Astrocyte of the spinal cord (primary cell): Measurements from ENCODE around the gene LZTS2.
A peak's percentile ranks its signal among the peaks of the same experiment; 100 is the strongest.

Experiments used
- DNase-seq: peaks from one replicate; pipeline ENCODE4 v3.0.0; 2011; ENCODE audit warnings: low read depth, low spot score
- H3K4me3 ChIP-seq: 2 replicates; pipeline ENCODE4 v1.5.1; 2011; ENCODE audit warnings: low read depth, mild to moderate bottlenecking, low read length, moderate library complexity
- in situ Hi-C: cut with HindIII; loops from 2 replicates; pipeline ENCODE4 v1.10.0; 2017; ENCODE audit warnings: low sequenced_read_pairs
- TF ChIP-seq, protein P1 (sequence below): IDR thresholded peaks from 2 replicates; pipeline ENCODE4 v1.5.1; 2012; ENCODE audit warnings: low read depth, mild to moderate bottlenecking, low read length, inconsistent platforms

The LZTS2 gene

DNA sequence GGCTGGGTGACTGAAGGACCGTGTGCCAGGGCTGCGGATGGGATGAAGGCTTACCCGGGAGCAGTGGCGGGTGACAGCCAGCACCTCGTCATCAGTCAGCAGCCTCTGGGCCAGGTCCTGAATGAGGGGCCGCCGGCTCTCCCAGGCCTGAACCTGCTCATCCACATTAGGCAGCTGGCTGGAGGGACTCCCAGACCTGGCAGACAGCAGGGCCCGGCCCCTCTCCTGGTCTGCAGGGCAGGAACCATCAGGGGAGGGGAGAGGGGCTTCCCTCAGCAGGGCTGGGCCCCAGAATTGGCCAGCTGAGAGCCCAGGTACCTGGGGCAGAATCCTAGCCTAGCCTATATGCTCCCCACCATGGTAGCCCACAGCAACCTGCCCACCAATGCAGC is 16.0 kb downstream of the LZTS2 start:
- in situ Hi-C loops: no loop called here
- H3K4me3 ChIP-seq: no peak overlapping the region
- DNase-seq: no peak
- TF ChIP-seq, protein P1, sequence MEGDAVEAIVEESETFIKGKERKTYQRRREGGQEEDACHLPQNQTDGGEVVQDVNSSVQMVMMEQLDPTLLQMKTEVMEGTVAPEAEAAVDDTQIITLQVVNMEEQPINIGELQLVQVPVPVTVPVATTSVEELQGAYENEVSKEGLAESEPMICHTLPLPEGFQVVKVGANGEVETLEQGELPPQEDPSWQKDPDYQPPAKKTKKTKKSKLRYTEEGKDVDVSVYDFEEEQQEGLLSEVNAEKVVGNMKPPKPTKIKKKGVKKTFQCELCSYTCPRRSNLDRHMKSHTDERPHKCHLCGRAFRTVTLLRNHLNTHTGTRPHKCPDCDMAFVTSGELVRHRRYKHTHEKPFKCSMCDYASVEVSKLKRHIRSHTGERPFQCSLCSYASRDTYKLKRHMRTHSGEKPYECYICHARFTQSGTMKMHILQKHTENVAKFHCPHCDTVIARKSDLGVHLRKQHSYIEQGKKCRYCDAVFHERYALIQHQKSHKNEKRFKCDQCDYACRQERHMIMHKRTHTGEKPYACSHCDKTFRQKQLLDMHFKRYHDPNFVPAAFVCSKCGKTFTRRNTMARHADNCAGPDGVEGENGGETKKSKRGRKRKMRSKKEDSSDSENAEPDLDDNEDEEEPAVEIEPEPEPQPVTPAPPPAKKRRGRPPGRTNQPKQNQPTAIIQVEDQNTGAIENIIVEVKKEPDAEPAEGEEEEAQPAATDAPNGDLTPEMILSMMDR: no peak

GRCh38 chr10:101016814-101017213 is 17.2 kb downstream of the LZTS2 start:
- in situ Hi-C loops: no loop called here
- DNase-seq: no peak
- no peak overlapping the region for H3K4me3 ChIP-seq
- TF ChIP-seq, protein P1: no peak

- in situ Hi-C loops: no loop called here
- no peak for DNase-seq
- no peak overlapping the region for H3K4me3 ChIP-seq
- TF ChIP-seq, protein P1: no peak
Measured at GRCh38 chr10:101018118-101018599, 18.6 kb downstream of the LZTS2 start.

- no peak overlapping the region for H3K4me3 ChIP-seq
- in situ Hi-C loops: no loop called here
- TF ChIP-seq, protein P1: peak; percentile 82
- peak; percentile 81 for DNase-seq
Measured at GRCh38 chr10:101018600-101019439, 19.2 kb downstream of the LZTS2 start.

DNA sequence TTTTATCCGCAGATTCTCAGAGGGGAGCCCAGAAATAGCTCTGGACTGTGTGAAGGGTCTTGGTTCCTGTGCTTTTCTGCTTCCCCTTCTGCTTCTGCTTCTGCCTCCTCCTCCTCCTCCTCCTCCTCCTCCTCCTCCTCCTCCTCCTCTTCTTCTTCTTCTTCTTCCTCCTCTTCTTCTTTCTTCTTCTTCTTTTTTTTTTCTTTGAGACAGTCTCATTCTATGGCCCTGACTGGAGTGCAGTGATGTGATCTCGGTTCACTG is 19.8 kb downstream of the LZTS2 start:
- no peak for DNase-seq
- in situ Hi-C loops: no loop called here
- H3K4me3 ChIP-seq: no peak overlapping the region
- TF ChIP-seq, protein P1: no peak

GRCh38 chr10:101020427-101021075 is 20.9 kb downstream of the LZTS2 start:
- no peak overlapping the region for H3K4me3 ChIP-seq
- DNase-seq: no peak
- TF ChIP-seq, protein P1: no peak
- in situ Hi-C loops: no loop called here
